Measurements from ENCODE around the gene SLC44A2. TPM values are rescaled to one million over a fixed set of nuclear protein-coding genes. Genes with fewer than 3 reads are reported as not detected.

The SLC44A2 gene
- 103 and 109 TPM in 2 replicates for total RNA-seq

GRCh38 chr19:10625003-10625761, at the start of gene SLC44A2:
SLC44A2 (plus strand) TSS chr19:10625553; CDS start chr19:10625634, 81 bp downstream.

GRCh38 chr19:10587022-10587838, 38.1 kb upstream of the SLC44A2 start, which contains the start of gene AP1M2:
AP1M2 (minus strand) TSS chr19:10587312; CDS start chr19:10587231, 81 bp downstream.

GRCh38 chr19:10653732-10654609, 28.6 kb downstream of the SLC44A2 start, which contains the start of gene ILF3:
ILF3 (plus strand) TSS chr19:10654346; CDS start chr19:10670606, 16,260 bp downstream.

Other genes starting within 250 kb of the SLC44A2 start
- 96.1 and 133 TPM in 2 replicates for gene TYK2, start 245.0 kb upstream of the SLC44A2 start, total RNA-seq
- gene CDC37, start 222.0 kb upstream of the SLC44A2 start, total RNA-seq = 278 and 292 TPM in 2 replicates
- gene PDE4A, start 205.0 kb upstream of the SLC44A2 start, total RNA-seq = 4.3 and 5.8 TPM in 2 replicates
- gene KEAP1, start 122.2 kb upstream of the SLC44A2 start, total RNA-seq = 63.4 and 75.1 TPM in 2 replicates
- not detected in 2 replicates for gene S1PR5, start 108.1 kb upstream of the SLC44A2 start, total RNA-seq
- gene ATG4D, start 81.6 kb upstream of the SLC44A2 start, total RNA-seq = 20.2 and 24.3 TPM in 2 replicates
- gene KRI1, start 59.5 kb upstream of the SLC44A2 start, total RNA-seq = 13.5 and 15.4 TPM in 2 replicates
- gene CDKN2D, start 56.6 kb upstream of the SLC44A2 start, total RNA-seq = 10.7 and 15.1 TPM in 2 replicates
- gene AP1M2, start 38.2 kb upstream of the SLC44A2 start, total RNA-seq = 5.3 and 14.4 TPM in 2 replicates
- 122 and 134 TPM in 2 replicates for gene ILF3, start 28.8 kb downstream of the SLC44A2 start, total RNA-seq
- gene QTRT1, start 75.9 kb downstream of the SLC44A2 start, total RNA-seq = 37.2 and 42.0 TPM in 2 replicates
- 59.5 and 62.0 TPM in 2 replicates for gene DNM2, start 92.5 kb downstream of the SLC44A2 start, total RNA-seq
- gene TMED1, start 210.7 kb downstream of the SLC44A2 start, total RNA-seq = 76.4 and 84.9 TPM in 2 replicates
- not detected in 2 replicates for gene C19orf38, start 222.9 kb downstream of the SLC44A2 start, total RNA-seq
- gene CARM1, start 246.0 kb downstream of the SLC44A2 start, total RNA-seq = 38.5 and 46.4 TPM in 2 replicates